ENCODE data around the gene DSTN.

GRCh38 chr20:17536944-17537444, 32.9 kb upstream of the DSTN start:
- TF ChIP-seq, protein P1, sequence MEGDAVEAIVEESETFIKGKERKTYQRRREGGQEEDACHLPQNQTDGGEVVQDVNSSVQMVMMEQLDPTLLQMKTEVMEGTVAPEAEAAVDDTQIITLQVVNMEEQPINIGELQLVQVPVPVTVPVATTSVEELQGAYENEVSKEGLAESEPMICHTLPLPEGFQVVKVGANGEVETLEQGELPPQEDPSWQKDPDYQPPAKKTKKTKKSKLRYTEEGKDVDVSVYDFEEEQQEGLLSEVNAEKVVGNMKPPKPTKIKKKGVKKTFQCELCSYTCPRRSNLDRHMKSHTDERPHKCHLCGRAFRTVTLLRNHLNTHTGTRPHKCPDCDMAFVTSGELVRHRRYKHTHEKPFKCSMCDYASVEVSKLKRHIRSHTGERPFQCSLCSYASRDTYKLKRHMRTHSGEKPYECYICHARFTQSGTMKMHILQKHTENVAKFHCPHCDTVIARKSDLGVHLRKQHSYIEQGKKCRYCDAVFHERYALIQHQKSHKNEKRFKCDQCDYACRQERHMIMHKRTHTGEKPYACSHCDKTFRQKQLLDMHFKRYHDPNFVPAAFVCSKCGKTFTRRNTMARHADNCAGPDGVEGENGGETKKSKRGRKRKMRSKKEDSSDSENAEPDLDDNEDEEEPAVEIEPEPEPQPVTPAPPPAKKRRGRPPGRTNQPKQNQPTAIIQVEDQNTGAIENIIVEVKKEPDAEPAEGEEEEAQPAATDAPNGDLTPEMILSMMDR (IDR thresholded peaks at IDR 0.05): peak; percentile 87
- TF ChIP-seq EZH2 (IDR thresholded peaks at IDR 0.05; ENCODE audit: borderline replicate concordance, insufficient read depth, low read depth, low read length, poor library complexity, severe bottlenecking): no peak

Measured in B cell (primary cell).